Fibroblast of peridontal ligament (primary cell): ENCODE data around the gene PDE8A.
A peak's percentile ranks its signal among the peaks of the same experiment; 100 is the strongest.
"Not testable (repeated sequence)": the region's sequence is repeated elsewhere in the genome, so short reads cannot be mapped to it uniquely, and the experiment has no call there.

Experiments
- DNase-seq: peaks from one replicate; pipeline ENCODE4 v3.0.0-alpha.2; 2010; ENCODE audit errors: extremely low read depth

PDE8A gene

GRCh38 chr15:84960391-84961113 lies 21.1 kb upstream of the PDE8A start:
- no peak for DNase-seq

- peak; percentile 67 for DNase-seq
Observed at GRCh38 chr15:84961114-84961452, 20.6 kb upstream of the PDE8A start.

- DNase-seq, result peak; percentile 30
Observed at GRCh38 chr15:84961707-84962106, 19.9 kb upstream of the PDE8A start.

- DNase-seq, result peak; percentile 62
Observed at GRCh38 chr15:84962955-84963354, 18.7 kb upstream of the PDE8A start.

- DNase-seq, result no peak
Observed at GRCh38 chr15:84967380-84967779, 14.3 kb upstream of the PDE8A start.

- no peak for DNase-seq
Observed at GRCh38 chr15:84968301-84968700, 13.4 kb upstream of the PDE8A start.

GRCh38 chr15:84969257-84969656 lies 12.4 kb upstream of the PDE8A start:
- no peak for DNase-seq

GRCh38 chr15:84970843-84971242 lies 10.8 kb upstream of the PDE8A start:
- DNase-seq, result no peak

GRCh38 chr15:84973492-84974460 lies 7.9 kb upstream of the PDE8A start:
- peak; percentile 84 for DNase-seq

- DNase-seq, result no peak
Observed at GRCh38 chr15:84975871-84976351, 5.7 kb upstream of the PDE8A start.

- no peak for DNase-seq
Observed at GRCh38 chr15:84976746-84977345, 4.8 kb upstream of the PDE8A start.

GRCh38 chr15:84979651-84980050 lies 2.0 kb upstream of the PDE8A start:
- no peak for DNase-seq

- peak; percentile 80 for DNase-seq
Observed at GRCh38 chr15:84980196-84981053, 1.2 kb upstream of the PDE8A start.

GRCh38 chr15:84981054-84981710 lies 474 bp upstream of the PDE8A start:
- peak; percentile 93 for DNase-seq

GRCh38 chr15:84982301-84982920 lies 755 bp downstream of the PDE8A start:
- peak; percentile 43 for DNase-seq

- DNase-seq, result peak; percentile 49
Observed at GRCh38 chr15:84983294-84983693, 1.6 kb downstream of the PDE8A start.

- DNase-seq, result no peak
Observed at GRCh38 chr15:84983711-84984110, 2.1 kb downstream of the PDE8A start.

GRCh38 chr15:84985158-84985557 lies 3.5 kb downstream of the PDE8A start:
- no peak for DNase-seq

- not testable (repeated sequence) for DNase-seq
Observed at GRCh38 chr15:84987351-84987750, 5.7 kb downstream of the PDE8A start.

- DNase-seq, result no peak
Observed at GRCh38 chr15:84987949-84988624, 6.4 kb downstream of the PDE8A start.
